HG03520 (cell line): ENCODE data around the gene TMEM132C.
"Not testable (repeated sequence)": the region's sequence is repeated elsewhere in the genome, so short reads cannot be mapped to it uniquely, and the experiment has no call there.

Experiments
- ATAC-seq: cut with Tn5 transposase; IDR thresholded peaks from one replicate; pipeline ENCODE4 v1.9.1; 2021; ENCODE audit warnings: mild to moderate bottlenecking, moderate library complexity; ENCODE audit not compliant: unreplicated experiment

TMEM132C gene

GRCh38 chr12:128267131-128267622 is at the start of gene TMEM132C:
Gene TMEM132C, plus strand, starts transcription at chr12:128267170. Its CDS starts 233 bp downstream, at chr12:128267403.
- ATAC-seq = no peak

GRCh38 chr12:128224226-128224625 is 42.7 kb upstream of the TMEM132C start:
- no peak for ATAC-seq

GRCh38 chr12:128228581-128228980 is 38.4 kb upstream of the TMEM132C start:
- no peak for ATAC-seq

GRCh38 chr12:128235635-128236417 is 31.1 kb upstream of the TMEM132C start:
- ATAC-seq = no peak

- ATAC-seq = no peak
These were observed 30.4 kb upstream of the TMEM132C start for GRCh38 chr12:128236525-128236924.

GRCh38 chr12:128240745-128241144 is 26.2 kb upstream of the TMEM132C start:
- no peak for ATAC-seq

- ATAC-seq = no peak
These were observed 21.8 kb upstream of the TMEM132C start for GRCh38 chr12:128245121-128245520.

- ATAC-seq = no peak
These were observed 21.1 kb upstream of the TMEM132C start for GRCh38 chr12:128245905-128246304.

GRCh38 chr12:128250096-128250495 is 16.9 kb upstream of the TMEM132C start:
- ATAC-seq = no peak

- ATAC-seq = not testable (repeated sequence)
These were observed 13.1 kb upstream of the TMEM132C start for GRCh38 chr12:128253829-128254228.

GRCh38 chr12:128258866-128259555 is 8.0 kb upstream of the TMEM132C start:
- no peak for ATAC-seq

- ATAC-seq = no peak
These were observed 7.4 kb upstream of the TMEM132C start for GRCh38 chr12:128259556-128260070.

- no peak for ATAC-seq
These were observed 5.2 kb upstream of the TMEM132C start for GRCh38 chr12:128261757-128262156.

- ATAC-seq = no peak
These were observed 1.4 kb upstream of the TMEM132C start for GRCh38 chr12:128265566-128265965.

GRCh38 chr12:128266086-128266485 is 884 bp upstream of the TMEM132C start:
- no peak for ATAC-seq

GRCh38 chr12:128266541-128267130 is 334 bp upstream of the TMEM132C start:
- no peak for ATAC-seq

- ATAC-seq = no peak
These were observed 845 bp downstream of the TMEM132C start for GRCh38 chr12:128267651-128268378.

- no peak for ATAC-seq
These were observed 1.5 kb downstream of the TMEM132C start for GRCh38 chr12:128268379-128268995.

GRCh38 chr12:128269181-128269591 is 2.2 kb downstream of the TMEM132C start:
- no peak for ATAC-seq

GRCh38 chr12:128276471-128276870 is 9.5 kb downstream of the TMEM132C start:
- no peak for ATAC-seq
